Vagina (tissue), 2 donors: ENCODE results near the gene MYL1. TPM values are rescaled to one million over a fixed set of nuclear protein-coding genes. Genes with fewer than 3 reads are reported as not detected.

Experiments
- DNase-seq, 2 donors: peaks; one replicate each; pipeline ENCODE4 v3.0.0-alpha.2; 2017; ENCODE audit errors: extremely low spot score in 2 of 2
- H3K27ac ChIP-seq: fragments of 200-600 bp; sonication (generic); one replicate; pipeline ENCODE4 v1.5.1; 2019
- H3K27me3 ChIP-seq: fragments of 200-600 bp; sonication (generic); one replicate; pipeline ENCODE4 v1.5.1; 2019
- H3K36me3 ChIP-seq, 2 donors: fragments of 200-600 bp; sonication (generic); one replicate each; pipeline ENCODE4 v1.5.1; 2017 to 2019
- H3K4me1 ChIP-seq: fragments of 200-600 bp; sonication (generic); one replicate; pipeline ENCODE4 v1.5.1; 2019
- H3K4me3 ChIP-seq, 2 donors: fragments of 200-600 bp; sonication (generic); 1 replicate in 1 of 2; 2 replicates in 1 of 2; pipeline ENCODE4 v1.5.1; 2016 to 2019
- H3K9me3 ChIP-seq: fragments of 200-600 bp; sonication (generic); one replicate; pipeline ENCODE4 v1.5.1; 2019
- POLR2A ChIP-seq, 2 donors: fragments of 450-650 bp; IDR thresholded peaks; one replicate each; pipeline ENCODE4 v1.6.1; 2017; ENCODE audit warnings: antibody characterized with exemption in 2 of 2, mild to moderate bottlenecking in 2 of 2, moderate library complexity in 2 of 2
- POLR2AphosphoS5 ChIP-seq, 2 donors: sonication (generic); formaldehyde crosslinking; IDR thresholded peaks; one replicate each; pipeline ENCODE4 v1.9.0; 2017; ENCODE audit warnings: antibody characterized with exemption in 2 of 2, mild to moderate bottlenecking in 2 of 2, low read depth in 1 of 2; ENCODE audit not compliant: insufficient read depth in 1 of 2
- intact Hi-C: fragments of 100-400 bp; cut with DNase I; formaldehyde crosslinking; loops from one replicate; pipeline ENCODE4 v1.15.1; 2023
- total RNA-seq: library from RNA; depleted of rRNA; stranded (reverse); fragments of >200 nt; gene quantifications from one replicate; pipeline ENCODE4 v1.2.3, GENCODE V29; 2016
- TF ChIP-seq, protein P1 (sequence below), 3 experiments: fragments of 450-650 bp in 2 of 3; fragments of 200-600 bp in 1 of 3; sonication (generic) in 1 of 3; IDR thresholded peaks; one replicate each; pipeline ENCODE4 v1.5.1; 2017 to 2019; ENCODE audit warnings: antibody characterized with exemption in 3 of 3, mild to moderate bottlenecking in 2 of 3, moderate library complexity in 2 of 3

The MYL1 gene
- total RNA-seq, 1 donor from 2014 or later: not detected

DNA sequence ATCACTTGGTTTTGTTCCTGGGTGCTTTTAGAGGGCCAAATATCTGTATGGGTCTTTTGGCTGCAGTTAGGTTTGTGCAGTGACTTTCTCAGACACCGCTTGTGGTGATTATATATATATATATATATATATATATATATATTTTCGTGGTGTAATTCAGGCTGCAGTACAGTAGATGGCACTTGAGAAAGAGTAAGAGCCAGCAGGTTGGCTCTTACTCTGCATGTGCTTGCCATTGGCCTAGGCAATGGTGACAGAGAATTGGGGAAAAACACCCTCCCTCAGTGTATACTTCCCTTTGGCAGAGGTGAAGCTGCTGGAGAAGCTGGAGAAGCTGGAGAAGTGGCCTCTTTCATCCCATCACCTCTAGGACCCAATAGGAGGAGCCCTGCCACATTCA lies 22.2 kb upstream of the MYL1 start:
- TF ChIP-seq POLR2A (IDR thresholded peaks at IDR 0.05) (no peak), POLR2AphosphoS5 (IDR thresholded peaks at IDR 0.05; ENCODE audit: insufficient read depth in 1 of 2, low read depth in 1 of 2) (no peak)
- TF ChIP-seq, protein P1, sequence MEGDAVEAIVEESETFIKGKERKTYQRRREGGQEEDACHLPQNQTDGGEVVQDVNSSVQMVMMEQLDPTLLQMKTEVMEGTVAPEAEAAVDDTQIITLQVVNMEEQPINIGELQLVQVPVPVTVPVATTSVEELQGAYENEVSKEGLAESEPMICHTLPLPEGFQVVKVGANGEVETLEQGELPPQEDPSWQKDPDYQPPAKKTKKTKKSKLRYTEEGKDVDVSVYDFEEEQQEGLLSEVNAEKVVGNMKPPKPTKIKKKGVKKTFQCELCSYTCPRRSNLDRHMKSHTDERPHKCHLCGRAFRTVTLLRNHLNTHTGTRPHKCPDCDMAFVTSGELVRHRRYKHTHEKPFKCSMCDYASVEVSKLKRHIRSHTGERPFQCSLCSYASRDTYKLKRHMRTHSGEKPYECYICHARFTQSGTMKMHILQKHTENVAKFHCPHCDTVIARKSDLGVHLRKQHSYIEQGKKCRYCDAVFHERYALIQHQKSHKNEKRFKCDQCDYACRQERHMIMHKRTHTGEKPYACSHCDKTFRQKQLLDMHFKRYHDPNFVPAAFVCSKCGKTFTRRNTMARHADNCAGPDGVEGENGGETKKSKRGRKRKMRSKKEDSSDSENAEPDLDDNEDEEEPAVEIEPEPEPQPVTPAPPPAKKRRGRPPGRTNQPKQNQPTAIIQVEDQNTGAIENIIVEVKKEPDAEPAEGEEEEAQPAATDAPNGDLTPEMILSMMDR (IDR thresholded peaks at IDR 0.05): no peak
- Histone ChIP-seq H3K4me1 (no peaks in the 10 kb centered on the region), H3K27me3 (no peaks in the 10 kb centered on the region), H3K9me3 (no peaks in the 10 kb centered on the region), H3K27ac (no peak overlapping the region), H3K4me3 (no peak overlapping the region), H3K36me3 (no peaks in the 10 kb centered on the region)
- no peak for DNase-seq
- intact Hi-C loops: no loop called here

DNA sequence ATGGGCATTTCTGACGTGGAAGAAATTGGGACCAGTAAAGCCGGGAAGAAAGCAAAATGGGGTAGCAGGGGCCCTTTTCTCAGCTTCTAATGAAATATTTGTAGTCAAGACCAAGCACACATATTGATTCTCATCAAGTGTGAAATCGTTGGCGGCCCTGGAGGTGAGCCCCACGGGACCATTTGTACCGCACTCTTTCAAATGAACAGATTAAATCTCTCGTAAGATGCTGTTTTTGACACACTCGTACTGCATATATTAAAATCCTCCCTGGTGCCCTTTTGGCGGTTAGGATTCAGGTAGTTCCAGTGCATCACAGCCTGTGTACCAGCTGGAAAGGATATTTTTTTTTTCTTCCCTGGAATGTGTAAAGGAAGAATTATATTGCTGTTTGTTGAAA lies 9.9 kb upstream of the MYL1 start:
- no peaks in the 10 kb centered on the region for H3K4me1 ChIP-seq
- H3K4me3 ChIP-seq: no peak overlapping the region
- H3K9me3 ChIP-seq: no peaks in the 10 kb centered on the region
- H3K27ac ChIP-seq: no peak overlapping the region
- H3K36me3 ChIP-seq: no peaks in the 10 kb centered on the region
- intact Hi-C loops: no loop called here
- TF ChIP-seq, protein P1 (IDR thresholded peaks at IDR 0.05): no peak
- TF ChIP-seq POLR2A (IDR thresholded peaks at IDR 0.05) (no peak), POLR2AphosphoS5 (IDR thresholded peaks at IDR 0.05; ENCODE audit: insufficient read depth in 1 of 2, low read depth in 1 of 2) (no peak)
- no peaks in the 10 kb centered on the region for H3K27me3 ChIP-seq
- DNase-seq: no peak

DNA sequence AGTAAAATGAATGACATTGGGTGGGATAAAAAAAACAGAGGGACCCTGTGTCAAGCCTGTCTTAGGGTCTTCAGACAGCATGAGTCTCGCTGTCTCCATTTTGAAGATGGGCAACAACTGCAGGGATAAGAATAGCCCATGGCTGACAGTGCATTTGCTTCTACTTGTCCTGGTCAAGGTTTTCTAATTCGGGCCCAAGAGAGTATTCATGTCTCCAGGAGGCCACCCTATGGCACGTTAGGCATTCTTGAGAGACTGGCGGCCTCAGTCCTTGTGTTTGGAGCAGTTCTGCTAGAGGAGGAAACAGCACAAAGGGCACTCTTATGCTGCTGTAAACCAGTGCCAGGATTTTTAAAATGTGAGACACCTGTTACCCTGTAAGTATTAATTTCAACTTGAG lies 9.5 kb upstream of the MYL1 start:
- Histone ChIP-seq H3K4me1 (no peaks in the 10 kb centered on the region), H3K36me3 (no peaks in the 10 kb centered on the region), H3K4me3 (no peak overlapping the region), H3K9me3 (no peaks in the 10 kb centered on the region), H3K27ac (no peak overlapping the region), H3K27me3 (no peaks in the 10 kb centered on the region)
- DNase-seq: no peak
- intact Hi-C loops: no loop called here
- TF ChIP-seq POLR2A (IDR thresholded peaks at IDR 0.05) (no peak), POLR2AphosphoS5 (IDR thresholded peaks at IDR 0.05; ENCODE audit: insufficient read depth in 1 of 2, low read depth in 1 of 2) (no peak)
- TF ChIP-seq, protein P1 (IDR thresholded peaks at IDR 0.05): no peak

DNA sequence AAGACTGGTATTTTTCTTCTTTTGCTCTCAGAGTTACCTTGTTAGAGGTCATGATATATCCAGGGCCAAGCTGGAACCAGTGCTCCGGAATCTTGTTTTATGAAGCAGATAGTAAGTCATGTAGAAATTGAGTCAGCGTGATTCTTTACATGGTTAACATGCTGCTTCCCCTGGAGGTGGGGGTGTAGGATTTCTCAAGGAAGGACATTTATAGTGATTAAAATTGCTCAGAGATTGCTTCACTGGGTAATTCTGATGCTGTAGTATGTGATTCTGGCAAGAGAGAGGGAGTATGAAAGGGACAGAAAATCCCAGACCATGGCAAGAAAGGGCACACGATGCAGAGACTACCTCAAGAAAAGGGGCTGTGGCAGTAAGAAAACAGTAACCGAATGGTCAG lies 8.0 kb upstream of the MYL1 start:
- TF ChIP-seq, protein P1 (IDR thresholded peaks at IDR 0.05): no peak
- TF ChIP-seq POLR2A (IDR thresholded peaks at IDR 0.05) (no peak), POLR2AphosphoS5 (IDR thresholded peaks at IDR 0.05; ENCODE audit: insufficient read depth in 1 of 2, low read depth in 1 of 2) (no peak)
- no peak for DNase-seq
- intact Hi-C loops: no loop called here
- H3K4me1 ChIP-seq: no peaks in the 10 kb centered on the region
- H3K4me3 ChIP-seq: no peak overlapping the region
- H3K9me3 ChIP-seq: no peaks in the 10 kb centered on the region
- no peaks in the 10 kb centered on the region for H3K27me3 ChIP-seq
- H3K36me3 ChIP-seq: no peaks in the 10 kb centered on the region
- H3K27ac ChIP-seq: no peak overlapping the region

DNA sequence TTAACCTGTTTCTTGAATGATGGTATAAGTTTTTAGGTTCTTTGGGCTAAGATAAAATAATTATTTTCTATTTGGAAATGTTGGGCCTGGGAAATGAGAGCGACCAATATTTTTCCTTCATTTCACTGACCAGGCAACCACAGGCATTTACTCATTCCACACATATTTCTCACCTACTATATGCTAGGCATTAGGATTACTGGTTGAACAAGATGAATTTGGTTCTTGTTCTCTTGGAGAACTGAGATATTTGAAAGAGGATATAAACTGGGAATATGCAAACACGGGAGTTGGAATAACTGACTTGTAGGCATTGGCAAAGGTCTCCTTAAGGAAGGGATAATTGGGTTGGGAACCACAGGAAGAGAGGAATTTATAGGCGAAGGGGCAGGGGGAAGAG lies 3.9 kb upstream of the MYL1 start:
- H3K4me3 ChIP-seq: no peak overlapping the region
- H3K27me3 ChIP-seq: no peaks in the 10 kb centered on the region
- DNase-seq: no peak
- no peaks in the 10 kb centered on the region for H3K4me1 ChIP-seq
- TF ChIP-seq POLR2A (IDR thresholded peaks at IDR 0.05) (no peak), POLR2AphosphoS5 (IDR thresholded peaks at IDR 0.05; ENCODE audit: insufficient read depth in 1 of 2, low read depth in 1 of 2) (no peak)
- TF ChIP-seq, protein P1 (IDR thresholded peaks at IDR 0.05): no peak
- H3K27ac ChIP-seq: no peak overlapping the region
- no peaks in the 10 kb centered on the region for H3K36me3 ChIP-seq
- no peaks in the 10 kb centered on the region for H3K9me3 ChIP-seq
- intact Hi-C loops: no loop called here
